Activated CD4-positive, alpha-beta T cell treated with anti-CD3 and anti-CD28 coated beads, Interleukin-2, amount 50 U/mL, for 16 hours (primary cell): ENCODE data around the gene IL17RC.

Experiments
- DNase-seq: peaks from one replicate; pipeline ENCODE4 v3.0.0-alpha.2; 2020

IL17RC gene

GRCh38 chr3:9947025-9947995, 30.4 kb downstream of the IL17RC start:
- DNase-seq: no peak

GRCh38 chr3:9948586-9948985, 31.7 kb downstream of the IL17RC start:
- no peak for DNase-seq

- DNase-seq: no peak
Observed at GRCh38 chr3:9949115-9949514, 32.2 kb downstream of the IL17RC start.

GRCh38 chr3:9949626-9950025, 32.7 kb downstream of the IL17RC start:
- DNase-seq: no peak

GRCh38 chr3:9951126-9951525, 34.2 kb downstream of the IL17RC start:
- peak; percentile 16 for DNase-seq

- DNase-seq: peak; percentile 15
Observed at GRCh38 chr3:9951598-9951961, 34.7 kb downstream of the IL17RC start.

GRCh38 chr3:9951962-9952805, 35.3 kb downstream of the IL17RC start, which contains the start of gene PRRT3:
Gene PRRT3, minus strand, starts transcription at chr3:9952408. Its CDS starts 2,293 bp downstream, at chr3:9950115.
- DNase-seq: peak; percentile 57

GRCh38 chr3:9955067-9955502, 38.2 kb downstream of the IL17RC start:
- DNase-seq: no peak

- DNase-seq: no peak
Observed at GRCh38 chr3:9955611-9956352, 38.9 kb downstream of the IL17RC start.

GRCh38 chr3:9957214-9957613, 40.3 kb downstream of the IL17RC start:
- no peak for DNase-seq

GRCh38 chr3:9965200-9965875, 48.4 kb downstream of the IL17RC start:
- DNase-seq: no peak

- DNase-seq: no peak
Observed at GRCh38 chr3:9966841-9967240, 49.9 kb downstream of the IL17RC start.

GRCh38 chr3:9969632-9970019, 52.7 kb downstream of the IL17RC start:
- DNase-seq: no peak

GRCh38 chr3:9970020-9970652, 53.2 kb downstream of the IL17RC start:
- no peak for DNase-seq

- DNase-seq: peak; percentile 85
Observed at GRCh38 chr3:9976721-9977709, 60.1 kb downstream of the IL17RC start.

GRCh38 chr3:9978710-9979305, 61.9 kb downstream of the IL17RC start:
- DNase-seq: no peak

- DNase-seq: no peak
Observed at GRCh38 chr3:9980251-9980650, 63.4 kb downstream of the IL17RC start.
